Astrocyte of the spinal cord (primary cell): ENCODE results near the gene WWTR1.

Experiments used
- DNase-seq: peaks from one replicate; pipeline ENCODE4 v3.0.0; 2011; ENCODE audit warnings: low read depth, low spot score
- H3K4me3 ChIP-seq: 2 replicates; pipeline ENCODE4 v1.5.1; 2011; ENCODE audit warnings: low read depth, mild to moderate bottlenecking, low read length, moderate library complexity
- CTCF ChIP-seq: IDR thresholded peaks from 2 replicates; pipeline ENCODE4 v1.5.1; 2012; ENCODE audit warnings: low read depth, mild to moderate bottlenecking, low read length, inconsistent platforms
- in situ Hi-C: cut with HindIII; loops from 2 replicates; pipeline ENCODE4 v1.10.0; 2017; ENCODE audit warnings: low sequenced_read_pairs

Gene WWTR1

GRCh38 chr3:149639093-149639486 is 18.7 kb downstream of the WWTR1 start:
- no peak for TF ChIP-seq CTCF
- H3K4me3 ChIP-seq: peak overlapping the region; percentile 25
- DNase-seq: no peak
- in situ Hi-C loops: no loop called here

- DNase-seq: peak; percentile 61
- TF ChIP-seq CTCF: no peak
- peak overlapping the region; percentile 25 for H3K4me3 ChIP-seq
- in situ Hi-C loops: no loop called here
These were observed 19.4 kb downstream of the WWTR1 start for GRCh38 chr3:149638228-149639092.

- in situ Hi-C loops: no loop called here
- no peak for TF ChIP-seq CTCF
- H3K4me3 ChIP-seq: no peak overlapping the region
- no peak for DNase-seq
These were observed 22.4 kb downstream of the WWTR1 start for GRCh38 chr3:149635396-149635795.

- H3K4me3 ChIP-seq: no peak overlapping the region
- in situ Hi-C loops: no loop called here
- DNase-seq: no peak
- TF ChIP-seq CTCF: no peak
These were observed 23.3 kb downstream of the WWTR1 start for GRCh38 chr3:149634573-149634972.

- in situ Hi-C loops: no loop called here
- no peak for TF ChIP-seq CTCF
- no peak overlapping the region for H3K4me3 ChIP-seq
- DNase-seq: no peak
These were observed 23.8 kb downstream of the WWTR1 start for GRCh38 chr3:149634072-149634471.

- in situ Hi-C loops: no loop called here
- no peak for TF ChIP-seq CTCF
- no peak for DNase-seq
- no peak overlapping the region for H3K4me3 ChIP-seq
These were observed 25.6 kb downstream of the WWTR1 start for GRCh38 chr3:149632225-149632624.
